ENCODE data around the gene RABEP2. TPM values are rescaled to one million over a fixed set of nuclear protein-coding genes. Genes with fewer than 3 reads are reported as not detected.
A peak's percentile ranks its signal among the peaks of the same experiment; 100 is the strongest.

The RABEP2 gene
- total and polyA plus RNA-seq, 12 donors: 1.4 to 121 (median 47.7) TPM

- DNase-seq: peak; percentile 75 to 91 (median 86)
- H3K27ac ChIP-seq: peak overlapping the region; percentile 86 to 99 (median 95)
- TF ChIP-seq, protein P1, sequence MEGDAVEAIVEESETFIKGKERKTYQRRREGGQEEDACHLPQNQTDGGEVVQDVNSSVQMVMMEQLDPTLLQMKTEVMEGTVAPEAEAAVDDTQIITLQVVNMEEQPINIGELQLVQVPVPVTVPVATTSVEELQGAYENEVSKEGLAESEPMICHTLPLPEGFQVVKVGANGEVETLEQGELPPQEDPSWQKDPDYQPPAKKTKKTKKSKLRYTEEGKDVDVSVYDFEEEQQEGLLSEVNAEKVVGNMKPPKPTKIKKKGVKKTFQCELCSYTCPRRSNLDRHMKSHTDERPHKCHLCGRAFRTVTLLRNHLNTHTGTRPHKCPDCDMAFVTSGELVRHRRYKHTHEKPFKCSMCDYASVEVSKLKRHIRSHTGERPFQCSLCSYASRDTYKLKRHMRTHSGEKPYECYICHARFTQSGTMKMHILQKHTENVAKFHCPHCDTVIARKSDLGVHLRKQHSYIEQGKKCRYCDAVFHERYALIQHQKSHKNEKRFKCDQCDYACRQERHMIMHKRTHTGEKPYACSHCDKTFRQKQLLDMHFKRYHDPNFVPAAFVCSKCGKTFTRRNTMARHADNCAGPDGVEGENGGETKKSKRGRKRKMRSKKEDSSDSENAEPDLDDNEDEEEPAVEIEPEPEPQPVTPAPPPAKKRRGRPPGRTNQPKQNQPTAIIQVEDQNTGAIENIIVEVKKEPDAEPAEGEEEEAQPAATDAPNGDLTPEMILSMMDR (IDR thresholded peaks at IDR 0.05): no peak
- TF ChIP-seq POLR2A (IDR thresholded peaks at IDR 0.05): peak; percentile 62
- H3K4me1 ChIP-seq (replicated peaks in 1 of 2): peaks cover 16 to 24% of the 10 kb centered on the region in 2 donors
- intact Hi-C loops (cut with DNase I): no loop called here
- H3K9me3 ChIP-seq (replicated peaks in 1 of 3): no peaks in the 10 kb centered on the region
- 1% methylated on average over 23 to 48 of the region's 48 CpGs for WGBS, 4 donors
- H3K27me3 ChIP-seq: no peaks in the 10 kb centered on the region
- peak overlapping the region; percentile 51 to 94 (median 72) for H3K4me3 ChIP-seq
- H3K36me3 ChIP-seq (replicated peaks in 1 of 2): peaks cover 0 to 3% of the 10 kb centered on the region in 2 donors
Measured at GRCh38 chr16:28925386-28926228, 569 bp upstream of the RABEP2 start.

DNA sequence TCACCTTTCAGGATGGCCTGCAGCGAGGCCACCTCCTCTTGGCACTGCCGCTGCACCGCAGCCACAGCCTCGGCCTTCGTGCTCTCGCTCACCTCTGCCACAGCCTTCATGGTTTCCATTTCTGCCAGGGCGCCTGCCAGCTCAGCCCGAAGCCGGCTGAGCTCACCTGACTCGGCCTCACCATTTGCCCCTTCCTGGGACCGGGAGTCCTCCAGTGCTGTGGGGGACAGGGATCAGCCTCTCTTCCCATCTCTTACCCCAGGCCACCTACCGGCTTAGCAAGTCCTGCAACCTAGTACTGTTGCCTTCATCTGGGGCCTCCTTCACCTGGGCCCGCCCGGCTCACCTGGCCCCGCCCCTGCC is 658 bp downstream of the RABEP2 start:
- H3K36me3 ChIP-seq (replicated peaks in 1 of 2): peaks cover 0 to 5% of the 10 kb centered on the region in 2 donors
- H3K4me3 ChIP-seq: peak overlapping the region in 2 of 4 donors; percentile 51 to 66
- H3K9me3 ChIP-seq (replicated peaks in 1 of 3): no peaks in the 10 kb centered on the region
- no peak for TF ChIP-seq POLR2A (IDR thresholded peaks at IDR 0.05)
- TF ChIP-seq, protein P1 (IDR thresholded peaks at IDR 0.05): no peak
- intact Hi-C loops (cut with DNase I): no loop called here
- H3K4me1 ChIP-seq (replicated peaks in 1 of 2): peaks cover 16 to 24% of the 10 kb centered on the region in 2 donors
- H3K27me3 ChIP-seq: no peaks in the 10 kb centered on the region
- peak in 1 of 7 donors; percentile 13 for DNase-seq
- peak overlapping the region in 4 of 5 donors; percentile 86 to 99 (median 96) for H3K27ac ChIP-seq
- 0 to 26% (median 16%) methylated on average over 1 to 15 of the region's 15 CpGs for WGBS, 4 donors

DNA sequence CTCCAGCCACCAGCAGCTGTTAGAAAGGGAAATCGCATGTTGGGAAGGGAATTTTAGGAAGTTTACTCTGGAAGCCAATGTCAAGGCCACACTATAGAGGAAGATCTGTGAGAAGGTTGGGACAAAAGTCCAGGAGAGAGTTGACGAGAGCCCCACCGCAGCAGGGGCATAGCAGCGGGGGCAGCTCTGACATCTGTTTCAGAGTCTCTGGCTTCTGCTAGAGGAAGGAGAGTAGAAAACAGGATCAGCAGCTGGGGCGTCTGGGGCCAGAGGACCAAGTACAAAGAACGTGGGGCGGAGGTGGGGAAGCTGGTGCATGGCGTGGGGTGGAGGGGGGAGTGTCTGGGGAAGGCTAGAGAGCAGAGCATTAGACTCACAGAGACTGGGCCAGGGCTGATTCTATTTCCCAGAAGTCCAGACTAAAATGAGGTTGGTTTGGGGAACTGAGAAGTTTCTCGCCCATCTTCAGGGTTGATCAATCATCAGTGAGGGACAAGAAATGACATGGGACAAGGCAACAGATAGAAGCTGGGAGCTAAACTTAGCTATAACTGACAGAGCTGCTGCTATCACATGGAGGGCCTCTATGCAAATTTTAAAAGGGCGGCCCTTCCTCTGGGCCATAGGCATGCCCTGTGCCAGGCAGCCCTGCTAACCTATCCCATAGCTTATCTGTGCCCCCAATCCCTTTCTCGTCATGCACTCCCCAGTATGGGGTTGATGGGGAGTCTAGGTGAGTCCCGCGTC is 1.2 kb downstream of the RABEP2 start:
- peak overlapping the region in 1 of 4 donors; percentile 66 for H3K4me3 ChIP-seq
- no peaks in the 10 kb centered on the region for H3K27me3 ChIP-seq
- DNase-seq: peak in 1 of 7 donors; percentile 19
- intact Hi-C loops (cut with DNase I): no loop called here
- H3K36me3 ChIP-seq (replicated peaks in 1 of 2): peaks cover 0 to 11% of the 10 kb centered on the region in 2 donors
- TF ChIP-seq, protein P1 (IDR thresholded peaks at IDR 0.05): no peak
- TF ChIP-seq POLR2A (IDR thresholded peaks at IDR 0.05): no peak
- WGBS, 4 donors: 59 to 68% (median 62%) methylated on average over 11 to 13 of the region's 13 CpGs
- no peaks in the 10 kb centered on the region for H3K9me3 ChIP-seq (replicated peaks in 1 of 3)
- peak overlapping the region in 4 of 5 donors; percentile 86 to 99 (median 96) for H3K27ac ChIP-seq
- H3K4me1 ChIP-seq (replicated peaks in 1 of 2): peaks cover 16 to 24% of the 10 kb centered on the region in 2 donors

DNA sequence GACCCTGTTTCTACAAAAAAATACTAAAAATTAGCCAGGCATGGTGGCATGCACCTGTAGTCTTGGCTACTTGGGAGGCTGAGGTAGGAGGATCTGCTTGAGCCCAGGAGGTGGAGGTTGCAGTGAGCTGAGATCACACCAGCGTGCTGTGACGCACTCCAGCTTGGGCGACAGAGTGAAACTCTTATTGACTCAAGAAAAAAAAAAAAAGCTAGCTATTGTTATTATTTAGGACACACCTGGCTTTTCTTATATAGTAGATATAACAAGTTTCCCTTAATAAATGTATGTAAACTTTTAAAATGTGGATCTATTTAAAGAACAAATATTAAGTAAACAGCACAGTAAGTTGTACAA is 1.8 kb downstream of the RABEP2 start:
- peak overlapping the region in 1 of 5 donors; percentile 41 for H3K27ac ChIP-seq
- H3K27me3 ChIP-seq: no peaks in the 10 kb centered on the region
- intact Hi-C loops (cut with DNase I): no loop called here
- peaks cover 16 to 24% of the 10 kb centered on the region in 2 donors for H3K4me1 ChIP-seq (replicated peaks in 1 of 2)
- peaks cover 0 to 15% of the 10 kb centered on the region in 2 donors for H3K36me3 ChIP-seq (replicated peaks in 1 of 2)
- no peaks in the 10 kb centered on the region for H3K9me3 ChIP-seq (replicated peaks in 1 of 3)
- H3K4me3 ChIP-seq: no peak overlapping the region
- WGBS, 4 donors: 91 to 100% (median 94%) methylated on average over 3 of the region's 3 CpGs
- no peak for TF ChIP-seq POLR2A (IDR thresholded peaks at IDR 0.05)
- TF ChIP-seq, protein P1 (IDR thresholded peaks at IDR 0.05): no peak
- DNase-seq: no peak
